Stimulated activated CD4-positive, alpha-beta T cell treated with anti-CD3 and anti-CD28 coated beads, Interleukin-4, amount 100 ng/mL, for 1 hour (primary cell): ENCODE data around the gene GOLT1A.
A peak's percentile ranks its signal among the peaks of the same experiment; 100 is the strongest.

ENCODE experiments used
- DNase-seq: peaks from one replicate; pipeline ENCODE4 v3.0.0-alpha.2; 2020

The GOLT1A gene

DNA sequence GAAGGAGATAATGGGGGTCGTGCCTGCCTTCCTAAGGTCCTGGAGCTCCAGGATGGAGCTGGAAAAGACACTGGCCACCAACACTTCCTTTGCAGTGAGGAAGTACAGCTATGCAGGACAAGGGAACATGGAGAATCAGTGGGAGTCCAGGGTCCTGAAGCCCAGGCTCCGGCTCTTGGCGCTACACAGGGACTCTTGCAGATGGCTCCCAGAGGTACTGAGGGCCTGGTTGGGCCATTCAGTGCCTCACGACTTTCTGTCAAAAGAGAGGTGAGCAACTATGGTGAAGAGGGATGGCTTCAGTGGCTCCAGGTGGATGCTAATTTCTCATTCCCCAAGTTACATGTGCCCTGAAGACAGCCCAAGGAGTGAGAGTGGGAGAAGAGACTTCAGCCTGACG, 60.1 kb downstream of the GOLT1A start:
- no peak for DNase-seq

DNA sequence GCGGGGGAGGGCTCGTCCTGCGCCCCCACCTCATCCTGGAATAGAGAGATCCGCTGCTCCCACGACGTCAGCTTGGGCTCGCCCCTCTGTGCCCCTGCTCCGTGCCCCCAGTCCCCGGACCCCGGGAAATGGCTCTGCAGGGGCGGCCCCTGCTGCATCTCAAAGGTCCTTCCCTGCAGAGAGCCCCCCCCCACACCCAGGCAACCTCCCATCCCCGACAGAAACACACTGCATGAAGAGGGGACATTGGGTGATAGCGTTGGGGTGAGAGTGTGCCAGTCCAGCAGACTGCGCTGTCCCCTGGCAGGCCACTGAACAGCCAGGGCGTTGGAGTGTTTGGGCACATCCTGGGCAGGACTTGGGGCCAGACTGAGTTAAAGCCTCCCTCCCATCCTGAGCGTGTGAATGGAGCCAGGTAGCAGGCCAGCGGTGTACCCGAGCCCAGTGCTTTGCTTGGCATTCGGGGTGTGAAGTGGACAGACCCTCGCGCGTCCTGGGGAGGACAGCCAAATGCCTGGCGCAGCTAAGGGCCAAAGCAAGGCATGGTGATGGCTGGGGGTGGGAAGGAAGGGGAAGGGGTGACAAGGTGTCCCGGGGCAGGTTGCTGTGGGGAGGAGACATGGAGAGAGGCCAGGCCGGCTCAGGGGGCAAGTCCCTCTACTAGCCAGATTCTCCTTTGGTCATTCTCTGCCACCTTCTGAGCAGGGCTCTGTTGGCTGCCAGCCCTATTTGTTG, 61.3 kb downstream of the GOLT1A start:
- no peak for DNase-seq

DNA sequence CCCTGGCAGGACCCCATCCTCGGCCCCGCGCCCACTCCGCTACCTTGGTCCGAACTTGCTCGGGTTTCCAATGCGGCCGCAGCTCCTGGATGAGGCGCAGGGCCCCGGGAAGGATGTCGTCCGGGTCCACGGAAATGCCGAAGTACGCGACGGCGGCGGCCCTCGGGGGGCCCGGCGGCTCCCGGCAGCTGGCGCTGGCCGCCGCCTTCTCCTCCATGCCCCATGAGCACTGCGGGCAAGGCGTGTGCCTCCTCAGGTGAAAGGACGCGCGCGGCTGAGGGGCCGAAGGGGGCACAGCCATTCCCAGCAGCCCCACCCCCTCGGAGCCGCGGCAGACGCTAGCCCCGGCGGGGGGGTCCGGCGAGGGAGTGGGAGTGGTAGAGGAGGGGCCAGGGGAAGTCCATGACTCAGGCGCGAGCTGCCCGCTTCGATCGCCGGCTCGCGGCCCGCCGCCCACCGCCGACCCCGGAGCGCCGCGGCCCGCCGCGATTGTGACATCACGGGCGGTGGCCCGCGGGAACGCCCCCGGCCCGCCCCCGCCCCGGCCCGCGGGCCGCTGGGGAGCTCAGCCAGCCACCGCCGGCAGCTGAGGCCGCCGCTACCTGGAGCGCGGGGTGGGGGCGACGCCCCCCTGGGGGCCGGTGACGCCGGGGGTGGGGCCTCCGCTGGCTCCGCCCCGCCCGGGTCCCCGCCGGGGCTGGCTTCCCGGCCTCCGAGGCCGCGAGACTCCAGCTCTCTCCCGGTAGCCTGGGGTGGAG, 62.1 kb downstream of the GOLT1A start, which contains the start of gene ETNK2:
Gene ETNK2, minus strand, starts transcription at position 493 of the 758 bp plus-strand sequence. Its CDS starts 192 bp downstream, at position 301.
- peak; percentile 50 for DNase-seq

DNA sequence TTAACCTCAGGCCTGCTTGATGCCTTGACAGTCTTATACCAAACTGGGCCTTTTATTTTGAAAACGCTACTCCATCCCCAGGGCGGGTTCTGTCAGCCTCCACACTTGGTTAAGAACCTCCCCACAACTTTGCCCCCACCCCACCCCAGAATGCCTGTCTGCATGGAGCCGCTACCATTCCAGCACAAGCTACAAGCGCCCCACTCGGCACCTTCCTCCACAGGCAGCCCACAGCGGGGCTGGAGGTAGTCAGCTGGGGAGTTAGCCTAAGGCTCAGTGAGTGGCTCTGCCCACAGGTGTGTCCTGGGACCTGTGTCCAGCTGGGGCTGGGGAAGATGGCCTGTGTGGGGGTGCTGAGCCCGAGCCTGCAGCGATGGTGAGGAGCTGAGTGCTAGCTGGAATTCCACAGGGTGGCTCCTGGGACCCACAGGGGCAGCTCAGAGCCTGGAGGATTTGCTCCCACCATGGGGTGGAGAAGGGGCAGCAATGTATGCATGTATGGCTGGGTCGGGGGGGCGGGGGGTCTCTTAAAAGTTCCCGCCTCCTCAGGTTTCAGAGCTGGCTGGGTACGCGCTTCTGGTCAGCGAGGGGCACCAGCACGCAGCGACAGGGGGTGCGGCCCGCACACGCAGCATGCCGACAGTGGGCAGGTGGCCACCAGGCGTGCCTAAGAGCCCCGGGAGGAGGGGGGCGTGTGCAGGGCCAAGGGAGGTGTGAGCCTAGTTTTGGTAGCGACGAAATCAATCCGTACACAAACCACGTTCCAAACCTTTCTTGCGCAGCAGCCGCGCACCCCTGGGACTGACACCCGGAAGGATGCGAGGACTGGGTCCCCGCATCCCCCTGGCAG, 62.9 kb downstream of the GOLT1A start:
- DNase-seq = no peak

DNA sequence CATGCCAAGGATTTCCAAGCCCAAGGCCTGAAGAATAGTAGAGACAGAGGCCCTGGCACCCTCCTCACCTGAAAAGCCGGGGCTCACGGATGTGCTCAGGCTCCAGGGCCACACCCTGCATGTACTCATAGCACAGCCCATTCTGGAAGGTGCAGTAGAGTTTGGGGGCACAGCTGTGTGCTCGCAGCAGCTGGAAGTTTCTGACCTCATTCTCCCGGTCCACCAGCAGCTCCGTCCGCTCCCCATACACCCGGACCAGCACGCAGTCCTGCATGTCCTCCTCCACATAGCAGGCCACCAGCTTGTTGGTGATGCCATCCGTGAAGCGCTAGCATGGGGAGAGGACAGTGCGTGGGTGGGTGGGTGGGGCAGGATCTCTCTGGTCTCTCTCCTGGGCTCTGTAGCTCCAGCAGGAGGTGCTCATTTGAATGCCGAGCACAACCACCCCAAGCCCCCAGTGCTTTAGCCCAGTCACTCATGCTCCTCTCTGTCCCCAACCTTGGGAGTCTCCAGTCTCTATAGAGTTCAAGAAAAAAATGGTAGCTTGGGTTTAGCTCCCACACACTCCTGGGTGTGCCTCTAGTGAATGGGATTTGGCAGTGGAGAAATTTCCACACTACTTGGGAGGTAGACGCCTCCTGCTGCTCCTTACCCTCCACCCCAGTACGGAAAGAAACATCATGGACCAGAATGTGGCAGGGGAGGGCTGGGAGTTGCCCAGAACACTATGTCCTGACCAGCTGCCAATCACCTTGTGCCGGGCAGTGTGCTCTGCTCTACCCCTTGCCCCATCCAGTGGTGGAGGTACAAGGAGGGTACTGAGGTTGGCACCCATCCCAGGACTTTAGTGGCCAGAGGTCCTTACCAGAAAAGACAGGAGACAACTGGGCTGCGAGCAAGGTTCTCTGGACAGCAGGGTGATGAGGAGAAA, 63.9 kb downstream of the GOLT1A start:
- DNase-seq = no peak

DNA sequence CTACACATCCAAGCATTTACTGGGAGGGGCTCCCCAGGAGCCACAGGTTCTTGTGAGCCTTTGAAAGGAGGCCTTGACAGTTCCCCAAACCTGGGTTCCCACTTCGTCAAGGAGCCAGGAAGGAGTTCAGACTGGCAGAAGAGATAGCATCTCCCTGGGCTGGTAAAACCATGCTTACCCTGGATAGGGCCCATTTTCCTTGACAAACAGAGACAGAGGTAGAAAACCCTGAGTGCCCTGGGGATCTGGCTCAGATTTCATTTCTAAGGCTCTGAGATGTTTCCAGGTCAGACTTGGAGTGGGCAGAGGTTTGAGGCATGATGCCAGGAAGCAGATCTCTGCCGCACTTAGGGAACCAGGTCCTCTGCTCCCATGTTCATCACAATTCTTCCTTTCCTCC, 64.7 kb downstream of the GOLT1A start:
- DNase-seq = no peak
